ENCODE measurements around the gene TSPY3. TPM values are rescaled to one million over a fixed set of nuclear protein-coding genes. Genes with fewer than 3 reads are reported as not detected.
"Not testable (repeated sequence)": the region's sequence is repeated elsewhere in the genome, so short reads cannot be mapped to it uniquely, and the experiment has no call there.

The TSPY3 gene
- polyA plus RNA-seq, result not detected
- long read RNA-seq, donor 1, result 0 reads
- long read RNA-seq, donor 2, result 0 reads
- long read RNA-seq, donor 3, result 0 reads
- long read RNA-seq, donor 4, result 0 reads
- long read RNA-seq, donor 5, result 0 reads
- long read RNA-seq, donor 6, result 0 reads
- long read RNA-seq, donor 7, result 0 reads
- long read RNA-seq, donor 8, result 0 reads
- long read RNA-seq, donor 9, result 0 reads
- long read RNA-seq, donor 10, result 0 reads

GRCh38 chrY:9398121-9398520 lies at the start of gene TSPY3:
Gene TSPY3, plus strand, starts transcription at chrY:9398421. Its CDS starts 46 bp downstream, at chrY:9398467.
- not testable (repeated sequence) for H3K36me3 ChIP-seq (ENCODE audit: control insufficient read depth in 3 of 3, insufficient read depth in 2 of 3, low read depth in 1 of 3, low read length in 3 of 3); H3K27me3 ChIP-seq (ENCODE audit: control insufficient read depth in 3 of 3, insufficient read depth in 3 of 3, low read length in 3 of 3); H3K4me1 ChIP-seq (ENCODE audit: control insufficient read depth in 3 of 3, insufficient read depth in 2 of 3, low read depth in 1 of 3, low read length in 2 of 3); FAIRE-seq; H3K9me3 ChIP-seq (ENCODE audit: control insufficient read depth in 2 of 2, insufficient read depth in 1 of 2, low read depth in 1 of 2, low read length in 1 of 2); H3K4me3 ChIP-seq (ENCODE audit: low read depth in 1 of 3, low read length in 3 of 3); H3K27ac ChIP-seq (ENCODE audit: low read depth in 1 of 3, low read length in 2 of 3); DNase-seq
- WGBS, 3 donors, result no CpG with 5 or more reads among the region's 26 CpGs

- H3K4me3 ChIP-seq (ENCODE audit: low read depth in 1 of 3, low read length in 3 of 3); H3K9me3 ChIP-seq (ENCODE audit: control insufficient read depth in 2 of 2, insufficient read depth in 1 of 2, low read depth in 1 of 2, low read length in 1 of 2); H3K4me1 ChIP-seq (ENCODE audit: control insufficient read depth in 3 of 3, insufficient read depth in 2 of 3, low read depth in 1 of 3, low read length in 2 of 3); H3K27me3 ChIP-seq (ENCODE audit: control insufficient read depth in 3 of 3, insufficient read depth in 3 of 3, low read length in 3 of 3); H3K36me3 ChIP-seq (ENCODE audit: control insufficient read depth in 3 of 3, insufficient read depth in 2 of 3, low read depth in 1 of 3, low read length in 3 of 3); DNase-seq; FAIRE-seq; H3K27ac ChIP-seq (ENCODE audit: low read depth in 1 of 3, low read length in 2 of 3): not testable (repeated sequence)
- WGBS, 3 donors, result 91% methylated on average over 5 of the region's 25 CpGs; no CpG with 5 or more reads in 2 of the 3 donors
Measured at GRCh38 chrY:9357497-9357896, 40.7 kb upstream of the TSPY3 start, which contains the start of gene TSPY8. Gene TSPY8, plus strand, starts transcription at chrY:9357797. Its CDS starts 46 bp downstream, at chrY:9357843.

GRCh38 chrY:9396527-9396926 lies 1.7 kb upstream of the TSPY3 start:
- H3K4me3 ChIP-seq (ENCODE audit: low read depth in 1 of 3, low read length in 3 of 3); FAIRE-seq; H3K27ac ChIP-seq (ENCODE audit: low read depth in 1 of 3, low read length in 2 of 3); H3K4me1 ChIP-seq (ENCODE audit: control insufficient read depth in 3 of 3, insufficient read depth in 2 of 3, low read depth in 1 of 3, low read length in 2 of 3); H3K36me3 ChIP-seq (ENCODE audit: control insufficient read depth in 3 of 3, insufficient read depth in 2 of 3, low read depth in 1 of 3, low read length in 3 of 3); H3K27me3 ChIP-seq (ENCODE audit: control insufficient read depth in 3 of 3, insufficient read depth in 3 of 3, low read length in 3 of 3); DNase-seq; H3K9me3 ChIP-seq (ENCODE audit: control insufficient read depth in 2 of 2, insufficient read depth in 1 of 2, low read depth in 1 of 2, low read length in 1 of 2): not testable (repeated sequence)
- 81 to 95% (median 90%) methylated on average over 5 to 13 of the region's 26 CpGs for WGBS, 3 donors

Other genes starting within 250 kb of the TSPY3 start
- not detected for gene TSPY4, start 61.0 kb upstream of the TSPY3 start, polyA plus RNA-seq
- gene TSPY8, start 40.6 kb upstream of the TSPY3 start, polyA plus RNA-seq, result not detected
- gene TSPY1, start 68.5 kb downstream of the TSPY3 start, polyA plus RNA-seq, result not detected
- not detected for gene TSPY9, start 88.8 kb downstream of the TSPY3 start, polyA plus RNA-seq
- not detected for gene TSPY10, start 129.5 kb downstream of the TSPY3 start, polyA plus RNA-seq

Measured in small intestine (tissue), 16 donors.